CD4-positive, alpha-beta T cell (primary cell): ENCODE measurements around the gene ALKBH5. TPM values are rescaled to one million over a fixed set of nuclear protein-coding genes. Genes with fewer than 3 reads are reported as not detected.

ENCODE experiments used
- ATAC-seq: fragments of 200-7000 bp; cut with Tn5 transposase; one replicate; pipeline ENCODE4 v1.10.0; 2022; ENCODE audit warnings: mild to moderate bottlenecking; ENCODE audit not compliant: poor library complexity
- CTCF ChIA-PET: fragments of 350-600 bp; sonication (Branson Sonifier 250); formaldehyde crosslinking; loops from one replicate; lab custom pipeline; 2021; ENCODE audit warnings: antibody characterized with exemption, inconsistent platforms; lab: Charles Lee
- POLR2A ChIA-PET: fragments of 350-600 bp; sonication (Branson Sonifier 250); formaldehyde crosslinking; loops from one replicate; lab custom pipeline; 2021; ENCODE audit warnings: antibody characterized with exemption, inconsistent platforms; lab: Charles Lee
- DNase-seq, 14 experiments: peaks; one replicate each; pipeline ENCODE4 v3.0.0-alpha.2; 2013 to 2020; ENCODE audit warnings: mixed read lengths in 2 of 14
- H3K27ac ChIP-seq, 2 donors: one replicate each; pipeline versions ENCODE4 v1.5.1 to v1.7.0; 2013; ENCODE audit warnings: low read length in 2 of 2, low read depth in 1 of 2, mild to moderate bottlenecking in 1 of 2
- H3K27me3 ChIP-seq, 2 experiments: 1 replicate in 1 of 2; 2 replicates in 1 of 2; pipeline versions ENCODE4 v1.6.1 to v1.7.0; 2013; ENCODE audit warnings: low read length in 2 of 2, control low read depth in 1 of 2, mild to moderate bottlenecking in 1 of 2, moderate library complexity in 1 of 2; ENCODE audit not compliant: insufficient read depth in 2 of 2, control insufficient read depth in 1 of 2
- H3K36me3 ChIP-seq: one replicate; pipeline ENCODE4 v1.6.1; 2013; ENCODE audit warnings: low read length, control low read depth; ENCODE audit not compliant: insufficient read depth
- H3K4me1 ChIP-seq: one replicate; pipeline ENCODE4 v1.6.1; 2013; ENCODE audit warnings: low read length, control low read depth; ENCODE audit not compliant: insufficient read depth
- H3K4me3 ChIP-seq: one replicate; pipeline ENCODE4 v1.5.1; 2013; ENCODE audit warnings: mild to moderate bottlenecking, low read length, moderate library complexity
- H3K9me3 ChIP-seq, 2 experiments: 1 replicate in 1 of 2; 2 replicates in 1 of 2; pipeline versions ENCODE4 v1.6.1 to v1.7.0; 2013; ENCODE audit warnings: low read length in 2 of 2, mild to moderate bottlenecking in 2 of 2, control low read depth in 1 of 2, moderate library complexity in 1 of 2; ENCODE audit not compliant: control insufficient read depth in 1 of 2, insufficient read depth in 1 of 2
- H3K27ac Mint-ChIP-seq: one replicate; pipeline ENCODE4 v1.8.0; 2020; ENCODE audit warnings: mixed read lengths
- H3K27me3 Mint-ChIP-seq: one replicate; pipeline ENCODE4 v1.8.0; 2021; ENCODE audit warnings: mixed read lengths
- H3K36me3 Mint-ChIP-seq: one replicate; pipeline ENCODE4 v1.8.0; 2021; ENCODE audit warnings: low read depth, mixed read lengths
- H3K4me1 Mint-ChIP-seq: one replicate; pipeline ENCODE4 v1.8.0; 2021; ENCODE audit warnings: low read depth, mixed read lengths
- H3K4me3 Mint-ChIP-seq: one replicate; pipeline ENCODE4 v1.8.0; 2020; ENCODE audit warnings: mild to moderate bottlenecking, mixed read lengths
- H3K9me3 Mint-ChIP-seq: one replicate; pipeline ENCODE4 v1.8.0; 2020; ENCODE audit warnings: mixed read lengths
- CTCF ChIP-seq: fragments of 200-600 bp; IDR thresholded peaks from one replicate; pipeline ENCODE4 v1.8.0; 2022; ENCODE audit warnings: antibody characterized with exemption, mild to moderate bottlenecking
- intact Hi-C, 2 experiments: fragments of 100-400 bp; cut with DNase I in 1 of 2; cut with micrococcal nuclease in 1 of 2; formaldehyde crosslinking; loops; one replicate each; pipeline versions ENCODE4 v1.15.1 to v1.9.0; 2023 to 2025; cut with DNase I, micrococcal nuclease
- polyA plus RNA-seq, 2 donors: library from polyadenylated mRNA; unstranded; fragments of 120-200 nt; gene quantifications; one replicate each; pipeline ENCODE4 v1.2.1, GENCODE V29; 2013
- total RNA-seq, 174 experiments: library from RNA in 2 of 174; stranded (reverse) in 2 of 174; gene quantifications; one replicate each; pipeline ENCODE4 v1.2.3 and lab custom pipeline; 2021 to 2026

Gene ALKBH5
- total RNA-seq (100 to 1,000 TPM; 117 to 119 TPM), total RNA-seq (lab: John Stamatoyannopoulos, UW) (76.7 to 294 (median 159) reads per million in 172 experiments)
- polyA plus RNA-seq (2013, experiment 1 of 2): 70.9 TPM
- 60.1 TPM for polyA plus RNA-seq (2013, experiment 2 of 2)

DNA sequence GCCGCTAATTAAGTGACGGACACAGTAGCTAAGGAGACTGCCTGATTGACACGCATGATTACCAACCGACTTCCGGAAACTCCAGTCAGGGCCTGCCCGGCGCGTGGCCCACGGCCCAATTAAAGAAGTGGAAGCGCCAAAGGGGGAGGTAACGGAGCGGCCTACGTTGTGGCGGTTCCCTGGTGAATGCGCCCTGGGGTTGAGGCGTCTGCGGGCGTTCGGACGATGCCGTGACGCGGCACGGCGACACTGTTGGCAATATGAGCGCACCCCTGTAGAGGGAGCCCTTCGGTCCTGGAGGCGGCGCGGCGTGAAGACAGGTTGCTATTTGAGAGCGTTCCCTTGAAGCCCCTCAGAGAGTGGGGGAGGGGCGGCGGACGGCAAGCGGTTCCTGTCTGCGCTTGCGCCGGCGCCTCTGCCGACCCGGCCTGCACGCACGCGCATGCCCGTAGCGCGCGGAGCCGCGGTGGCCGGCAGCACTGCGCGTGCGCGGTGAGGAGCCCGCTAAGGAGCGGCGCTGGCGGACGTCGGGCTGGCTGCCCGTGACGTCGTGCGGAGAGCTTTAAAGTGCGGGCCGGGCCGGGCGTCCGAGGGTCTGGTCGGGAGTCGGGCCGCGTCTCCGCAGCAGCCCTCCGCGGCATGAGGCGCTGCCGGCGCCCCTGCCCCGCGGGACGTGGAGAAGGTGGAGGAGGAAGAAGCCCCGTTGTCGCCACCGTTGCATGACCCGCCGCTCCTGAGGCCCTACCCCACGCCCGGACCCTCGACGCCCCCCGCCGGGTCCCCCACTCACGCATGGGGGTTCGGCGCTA lies at the start of gene ALKBH5:
ALKBH5 (plus strand) TSS at position 495 of the 809 bp plus-strand sequence. CDS start 416 bp downstream, outside the sequence.
- Mint-ChIP-seq H3K4me1 (peaks cover 59% of the 10 kb centered on the region), H3K27me3 (no peaks in the 10 kb centered on the region), H3K9me3 (no peaks in the 10 kb centered on the region), H3K4me3 (peak within 1 kb of the TSS; percentile 98), H3K36me3 (peaks cover 43% of the 10 kb centered on the region), H3K27ac (peak within 1 kb of the TSS; percentile 97)
- TF ChIP-seq CTCF: peak; percentile 29
- peak; percentile 93 to 99 (median 96) for DNase-seq
- Histone ChIP-seq H3K36me3 (peaks cover 17% of the 10 kb centered on the region), H3K4me3 (peak within 1 kb of the TSS; percentile 88), H3K4me1 (peaks cover 56% of the 10 kb centered on the region), H3K27me3 (no peaks in the 10 kb centered on the region), H3K27ac (peak within 1 kb of the TSS; percentile 92 to 98), H3K9me3 (no peaks in the 10 kb centered on the region)
- ATAC-seq: peak; percentile 80
- intact Hi-C loops: loop anchor here (1.0 to 10.0 kb wide), 11 partner anchors 25 to 899 kb away; partner anchors contain the start of genes ATPAF2 (in 1 of the 2), COPS3 (in 1 of the 2), DRG2 (in 1 of the 2) and GID4 (in 1 of the 2)
- ChIA-PET CTCF (interaction anchor here (0.8 to 1.6 kb wide), 2 partner anchors 9 to 34 kb away, joined by 3 to 5 read pairs; no protein-coding TSS in a partner anchor), POLR2A (interaction anchor here (0.6 to 3.1 kb wide), 29 partner anchors 9 to 1745 kb away, joined by 3 to 17 read pairs (median 4); partner anchors contain the start of genes ALDH3A2, DRC3, DRG2 and LLGL1)

- ATAC-seq (no peak), DNase-seq (no peak)
- Mint-ChIP-seq H3K36me3 (no peaks in the 10 kb centered on the region), H3K27ac (no peak overlapping the region), H3K4me1 (peaks cover 4% of the 10 kb centered on the region), H3K9me3 (no peaks in the 10 kb centered on the region), H3K4me3 (no peak overlapping the region), H3K27me3 (peaks cover 4% of the 10 kb centered on the region)
- no peak overlapping the region for H3K27ac ChIP-seq
- intact Hi-C loops: no loop called here
- no peak for TF ChIP-seq CTCF
- POLR2A ChIA-PET: no interaction called here
- H3K4me3 ChIP-seq: no peak overlapping the region
- H3K36me3 ChIP-seq: no peaks in the 10 kb centered on the region
- no peaks in the 10 kb centered on the region for H3K9me3 ChIP-seq
- H3K27me3 ChIP-seq: no peaks in the 10 kb centered on the region
- peaks cover 6% of the 10 kb centered on the region for H3K4me1 ChIP-seq
- CTCF ChIA-PET: no interaction called here
Observed at GRCh38 chr17:18136357-18136756, 47.3 kb upstream of the ALKBH5 start.

DNA sequence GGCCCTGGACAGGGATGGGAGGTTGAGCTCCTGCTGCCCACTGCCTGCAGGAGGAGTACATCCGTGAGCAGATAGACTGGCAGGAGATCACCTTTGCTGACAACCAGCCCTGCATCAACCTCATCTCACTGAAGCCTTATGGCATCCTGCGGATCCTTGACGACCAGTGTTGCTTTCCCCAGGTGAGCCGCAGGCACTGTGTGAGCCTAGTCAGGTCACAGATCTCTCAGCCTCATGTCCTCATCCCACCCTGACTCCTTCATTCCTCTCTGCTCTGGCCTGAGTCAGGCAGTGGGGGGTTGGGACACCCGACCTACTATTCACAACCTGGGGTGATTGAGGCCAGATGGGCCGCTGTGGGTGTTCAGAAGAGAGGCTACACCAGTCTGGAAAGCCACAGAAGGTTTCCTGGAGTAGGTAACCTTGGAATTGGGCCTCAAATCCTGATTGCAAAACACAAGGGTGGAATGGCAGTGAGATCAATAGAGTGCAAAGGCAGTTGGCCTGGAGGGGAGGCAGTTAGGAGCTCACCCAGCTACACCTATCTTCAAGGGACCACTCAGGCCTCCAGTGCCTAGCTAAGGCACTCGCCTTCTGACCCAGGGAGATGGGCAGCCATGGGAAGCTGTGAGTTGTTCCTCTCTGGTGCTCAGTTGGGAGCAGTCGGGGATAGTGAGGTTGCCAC lies 45.4 kb upstream of the ALKBH5 start:
- Mint-ChIP-seq H3K36me3 (no peaks in the 10 kb centered on the region), H3K4me1 (peaks cover 5% of the 10 kb centered on the region), H3K27me3 (peaks cover 5% of the 10 kb centered on the region), H3K27ac (no peak overlapping the region), H3K4me3 (no peak overlapping the region), H3K9me3 (no peaks in the 10 kb centered on the region)
- intact Hi-C loops: no loop called here
- Histone ChIP-seq H3K9me3 (no peaks in the 10 kb centered on the region), H3K27me3 (no peaks in the 10 kb centered on the region), H3K27ac (no peak overlapping the region), H3K36me3 (no peaks in the 10 kb centered on the region), H3K4me3 (no peak overlapping the region), H3K4me1 (peaks cover 9% of the 10 kb centered on the region)
- DNase-seq: no peak
- POLR2A ChIA-PET: no interaction called here
- ATAC-seq: no peak
- no peak for TF ChIP-seq CTCF
- CTCF ChIA-PET: no interaction called here
